ENCODE results near the gene CYP19A1.

The CYP19A1 gene

DNA sequence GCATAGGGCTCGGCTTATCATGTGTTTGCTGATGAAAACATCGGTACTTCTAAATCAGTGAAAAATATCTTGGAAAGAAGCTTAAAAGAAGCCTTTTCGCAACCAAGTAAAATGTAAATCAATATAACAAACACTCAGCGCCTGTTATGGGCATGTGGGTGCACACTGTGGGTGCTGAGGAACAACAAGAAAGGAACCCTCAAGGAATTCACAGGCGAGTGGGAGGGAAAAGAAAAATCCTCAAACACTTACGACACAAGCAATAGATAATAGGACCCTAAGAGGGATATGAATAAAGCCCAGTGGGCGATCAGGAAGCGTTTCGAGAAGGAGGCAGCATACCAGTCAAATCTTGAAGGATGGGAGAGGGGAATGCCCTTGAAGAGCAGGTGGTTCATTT, 25.0 kb upstream of the CYP19A1 start:
- peaks cover 8% of the 10 kb centered on the region; the same call in 1 of the 2 replicates for H3K27me3 ChIP-seq (ENCODE audit: low read depth, low read length)
- H3K4me1 ChIP-seq (ENCODE audit: low read length): no peaks in the 10 kb centered on the region
- TF ChIP-seq, protein P1, sequence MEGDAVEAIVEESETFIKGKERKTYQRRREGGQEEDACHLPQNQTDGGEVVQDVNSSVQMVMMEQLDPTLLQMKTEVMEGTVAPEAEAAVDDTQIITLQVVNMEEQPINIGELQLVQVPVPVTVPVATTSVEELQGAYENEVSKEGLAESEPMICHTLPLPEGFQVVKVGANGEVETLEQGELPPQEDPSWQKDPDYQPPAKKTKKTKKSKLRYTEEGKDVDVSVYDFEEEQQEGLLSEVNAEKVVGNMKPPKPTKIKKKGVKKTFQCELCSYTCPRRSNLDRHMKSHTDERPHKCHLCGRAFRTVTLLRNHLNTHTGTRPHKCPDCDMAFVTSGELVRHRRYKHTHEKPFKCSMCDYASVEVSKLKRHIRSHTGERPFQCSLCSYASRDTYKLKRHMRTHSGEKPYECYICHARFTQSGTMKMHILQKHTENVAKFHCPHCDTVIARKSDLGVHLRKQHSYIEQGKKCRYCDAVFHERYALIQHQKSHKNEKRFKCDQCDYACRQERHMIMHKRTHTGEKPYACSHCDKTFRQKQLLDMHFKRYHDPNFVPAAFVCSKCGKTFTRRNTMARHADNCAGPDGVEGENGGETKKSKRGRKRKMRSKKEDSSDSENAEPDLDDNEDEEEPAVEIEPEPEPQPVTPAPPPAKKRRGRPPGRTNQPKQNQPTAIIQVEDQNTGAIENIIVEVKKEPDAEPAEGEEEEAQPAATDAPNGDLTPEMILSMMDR (IDR thresholded peaks at IDR 0.05; ENCODE audit: low read depth, low read length): no peak
- no peak overlapping the region for H3K27ac ChIP-seq (ENCODE audit: low read length)
- H3K9ac ChIP-seq (ENCODE audit: low read length): no peak overlapping the region
- H3K9me3 ChIP-seq (ENCODE audit: insufficient read depth, low read length): no peaks in the 10 kb centered on the region
- H3K79me2 ChIP-seq (ENCODE audit: low read length): no peaks in the 10 kb centered on the region
- H3K36me3 ChIP-seq (replicated peaks; ENCODE audit: low read depth, low read length): no peaks in the 10 kb centered on the region
- no peaks in the 10 kb centered on the region for H4K20me1 ChIP-seq (ENCODE audit: insufficient read depth, low read length)
- no peak overlapping the region for H2AFZ ChIP-seq (ENCODE audit: low read depth, low read length)
- no peak overlapping the region for H3K4me2 ChIP-seq (ENCODE audit: low read length)
- H3K4me3 ChIP-seq (ENCODE audit: low read length): no peak overlapping the region

DNA sequence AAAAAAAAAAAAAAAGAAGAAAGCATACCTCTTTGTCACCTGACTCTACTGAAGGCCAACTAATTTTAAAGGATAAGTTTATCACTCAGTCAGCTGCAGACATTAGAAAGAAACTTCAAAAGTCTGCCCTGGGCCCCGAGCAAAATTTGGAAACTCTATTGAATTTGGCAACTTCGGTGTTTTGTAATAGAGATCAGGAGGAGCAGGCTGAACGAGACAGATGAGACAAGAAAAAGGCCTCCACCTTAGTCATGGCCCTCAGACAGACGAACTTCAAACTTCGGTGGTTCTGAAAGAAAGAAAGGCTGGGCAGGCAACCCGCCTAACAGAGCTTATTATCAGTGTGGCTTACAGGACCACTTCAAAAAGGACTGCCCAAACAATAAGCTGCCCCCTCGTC, 21.6 kb upstream of the CYP19A1 start:
- Histone ChIP-seq H3K4me2 (ENCODE audit: low read length) (no peak overlapping the region), H3K4me1 (ENCODE audit: low read length) (0 out of 2 replicates have a peak, but pooled peaks cover 4% of the 10 kb centered on the region), H3K27me3 (ENCODE audit: low read depth, low read length) (peaks cover 8% of the 10 kb centered on the region; the same call in 1 of the 2 replicates), H2AFZ (ENCODE audit: low read depth, low read length) (no peak overlapping the region), H3K36me3 (replicated peaks; ENCODE audit: low read depth, low read length) (no peaks in the 10 kb centered on the region), H3K4me3 (ENCODE audit: low read length) (no peak overlapping the region), H3K9ac (ENCODE audit: low read length) (no peak overlapping the region), H3K9me3 (ENCODE audit: insufficient read depth, low read length) (no peaks in the 10 kb centered on the region), H3K79me2 (ENCODE audit: low read length) (no peaks in the 10 kb centered on the region), H3K27ac (ENCODE audit: low read length) (no peak overlapping the region), H4K20me1 (ENCODE audit: insufficient read depth, low read length) (no peaks in the 10 kb centered on the region)
- no peak for TF ChIP-seq EZH2phosphoT487 (IDR thresholded peaks at IDR 0.05; ENCODE audit: low read depth)
- TF ChIP-seq, protein P1 (IDR thresholded peaks at IDR 0.05; ENCODE audit: low read depth, low read length): no peak

DNA sequence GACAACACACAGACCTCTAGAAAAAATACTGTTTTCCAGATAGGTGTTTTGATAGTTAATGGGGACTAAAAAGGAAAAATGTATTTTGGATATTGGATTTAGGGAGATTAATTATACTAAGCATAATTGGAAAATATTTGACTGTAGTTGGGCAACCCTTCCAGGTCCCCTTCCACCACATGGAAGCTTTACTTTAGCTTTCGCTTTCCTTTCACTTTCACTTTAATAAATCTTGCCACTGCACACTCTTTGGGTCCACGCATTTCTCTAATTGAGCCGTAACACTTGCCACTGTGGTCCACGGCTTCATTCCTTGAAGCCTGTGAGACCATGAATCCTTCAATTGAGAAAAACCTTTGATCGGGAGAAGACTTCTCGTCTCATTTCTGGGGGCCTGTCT, 18.6 kb upstream of the CYP19A1 start:
- no peak overlapping the region for H3K4me3 ChIP-seq (ENCODE audit: low read length)
- H3K79me2 ChIP-seq (ENCODE audit: low read length): no peaks in the 10 kb centered on the region
- H3K36me3 ChIP-seq (replicated peaks; ENCODE audit: low read depth, low read length): no peaks in the 10 kb centered on the region
- no peaks in the 10 kb centered on the region for H4K20me1 ChIP-seq (ENCODE audit: insufficient read depth, low read length)
- 0 out of 2 replicates have a peak, but pooled peaks cover 4% of the 10 kb centered on the region for H3K4me1 ChIP-seq (ENCODE audit: low read length)
- TF ChIP-seq EZH2phosphoT487 (IDR thresholded peaks at IDR 0.05; ENCODE audit: low read depth): no peak
- TF ChIP-seq, protein P1 (IDR thresholded peaks at IDR 0.05; ENCODE audit: low read depth, low read length): no peak
- H3K27ac ChIP-seq (ENCODE audit: low read length): no peak overlapping the region
- no peaks in the 10 kb centered on the region for H3K9me3 ChIP-seq (ENCODE audit: insufficient read depth, low read length)
- H3K27me3 ChIP-seq (ENCODE audit: low read depth, low read length): no peaks in the 10 kb centered on the region
- 0 out of 2 replicates have a peak overlapping the region, but pooled peaks have one; percentile 14 for H2AFZ ChIP-seq (ENCODE audit: low read depth, low read length)
- no peak overlapping the region for H3K4me2 ChIP-seq (ENCODE audit: low read length)
- H3K9ac ChIP-seq (ENCODE audit: low read length): no peak overlapping the region

DNA sequence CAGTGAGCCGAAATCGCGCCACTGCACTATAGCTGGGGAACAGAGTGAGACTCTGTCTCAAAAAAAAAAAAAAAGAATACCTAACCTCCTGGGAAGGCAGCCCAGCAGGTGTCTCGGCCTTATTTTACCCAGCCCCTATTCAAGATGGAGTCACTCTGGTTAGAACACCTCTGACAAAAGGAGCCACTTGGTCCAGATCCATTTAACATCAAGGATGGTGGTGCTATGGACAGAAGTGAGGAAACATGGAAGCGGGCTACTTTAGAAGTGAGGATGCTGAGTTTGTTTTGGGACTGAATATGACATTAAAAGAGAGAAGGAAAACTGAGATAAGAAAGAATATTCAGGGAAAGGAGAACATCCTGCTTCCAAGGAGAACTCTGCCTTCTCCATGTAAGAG, 17.8 kb upstream of the CYP19A1 start:
- no peaks in the 10 kb centered on the region for H4K20me1 ChIP-seq (ENCODE audit: insufficient read depth, low read length)
- H3K4me1 ChIP-seq (ENCODE audit: low read length): 0 out of 2 replicates have a peak, but pooled peaks cover 4% of the 10 kb centered on the region
- no peaks in the 10 kb centered on the region for H3K36me3 ChIP-seq (replicated peaks; ENCODE audit: low read depth, low read length)
- TF ChIP-seq, protein P1 (IDR thresholded peaks at IDR 0.05; ENCODE audit: low read depth, low read length): no peak
- no peak for TF ChIP-seq EZH2phosphoT487 (IDR thresholded peaks at IDR 0.05; ENCODE audit: low read depth)
- H2AFZ ChIP-seq (ENCODE audit: low read depth, low read length): no peak overlapping the region
- H3K27me3 ChIP-seq (ENCODE audit: low read depth, low read length): no peaks in the 10 kb centered on the region; the same call in 1 of the 2 replicates
- H3K9ac ChIP-seq (ENCODE audit: low read length): no peak overlapping the region
- H3K9me3 ChIP-seq (ENCODE audit: insufficient read depth, low read length): no peaks in the 10 kb centered on the region
- H3K4me3 ChIP-seq (ENCODE audit: low read length): no peak overlapping the region
- no peak overlapping the region for H3K4me2 ChIP-seq (ENCODE audit: low read length)
- no peaks in the 10 kb centered on the region for H3K79me2 ChIP-seq (ENCODE audit: low read length)
- H3K27ac ChIP-seq (ENCODE audit: low read length): no peak overlapping the region

Measured in OCI-LY3 (cell line).